Lower leg skin (tissue), 3 donors: ENCODE measurements around the gene CDX1.

ENCODE experiments used
- POLR2A ChIP-seq, 2 donors: fragments of 450-650 bp; IDR thresholded peaks; one replicate each; pipeline ENCODE4 v1.6.1; 2016 to 2017; ENCODE audit warnings: antibody characterized with exemption in 2 of 2, mild to moderate bottlenecking in 1 of 2, moderate library complexity in 1 of 2
- TF ChIP-seq, protein P1 (sequence below), 3 donors: fragments of 450-650 bp; IDR thresholded peaks; one replicate each; pipeline ENCODE4 v1.5.1; 2016; ENCODE audit warnings: antibody characterized with exemption in 3 of 3, mild to moderate bottlenecking in 3 of 3, moderate library complexity in 2 of 3

DNA sequence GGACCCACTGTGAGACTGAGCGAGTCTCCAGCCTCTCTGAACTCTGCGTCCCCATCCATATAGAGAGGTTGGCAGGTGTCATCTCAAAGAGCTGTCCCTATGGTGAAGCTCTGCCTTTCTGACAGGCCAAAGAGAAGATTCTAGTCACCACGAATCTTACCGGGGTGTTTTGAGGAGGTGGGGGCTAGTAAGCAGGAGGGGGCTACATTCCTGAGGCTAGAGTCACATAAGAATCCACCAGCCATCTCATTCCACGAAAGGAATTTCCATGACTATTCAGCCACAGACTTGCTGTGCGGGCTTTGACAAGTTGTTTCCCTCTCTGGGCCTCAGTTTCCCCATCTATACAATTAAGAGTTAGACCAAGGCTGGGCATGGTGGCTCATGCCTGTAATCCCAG lies 27.2 kb upstream of the CDX1 start:
- no peak for TF ChIP-seq POLR2A (IDR thresholded peaks at IDR 0.05)
- TF ChIP-seq, protein P1, sequence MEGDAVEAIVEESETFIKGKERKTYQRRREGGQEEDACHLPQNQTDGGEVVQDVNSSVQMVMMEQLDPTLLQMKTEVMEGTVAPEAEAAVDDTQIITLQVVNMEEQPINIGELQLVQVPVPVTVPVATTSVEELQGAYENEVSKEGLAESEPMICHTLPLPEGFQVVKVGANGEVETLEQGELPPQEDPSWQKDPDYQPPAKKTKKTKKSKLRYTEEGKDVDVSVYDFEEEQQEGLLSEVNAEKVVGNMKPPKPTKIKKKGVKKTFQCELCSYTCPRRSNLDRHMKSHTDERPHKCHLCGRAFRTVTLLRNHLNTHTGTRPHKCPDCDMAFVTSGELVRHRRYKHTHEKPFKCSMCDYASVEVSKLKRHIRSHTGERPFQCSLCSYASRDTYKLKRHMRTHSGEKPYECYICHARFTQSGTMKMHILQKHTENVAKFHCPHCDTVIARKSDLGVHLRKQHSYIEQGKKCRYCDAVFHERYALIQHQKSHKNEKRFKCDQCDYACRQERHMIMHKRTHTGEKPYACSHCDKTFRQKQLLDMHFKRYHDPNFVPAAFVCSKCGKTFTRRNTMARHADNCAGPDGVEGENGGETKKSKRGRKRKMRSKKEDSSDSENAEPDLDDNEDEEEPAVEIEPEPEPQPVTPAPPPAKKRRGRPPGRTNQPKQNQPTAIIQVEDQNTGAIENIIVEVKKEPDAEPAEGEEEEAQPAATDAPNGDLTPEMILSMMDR (IDR thresholded peaks at IDR 0.05): no peak
